GM23338 (cell line): ENCODE results near the gene TERB1. TPM values are rescaled to one million over a fixed set of nuclear protein-coding genes. Genes with fewer than 3 reads are reported as not detected.

Experiments
- ATAC-seq: fragments of 200-7000 bp; cut with Tn5 transposase; 3 replicates; pipeline ENCODE4 v1.9.1; 2020
- DNase-seq: peaks from one replicate; pipeline ENCODE4 v3.0.0-alpha.2; 2015; ENCODE audit warnings: low spot score
- H2AFZ ChIP-seq: fragments of 200-600 bp; sonication (generic); 2 replicates; pipeline ENCODE4 v1.8.0; 2016; ENCODE audit warnings: antibody characterized with exemption, mild to moderate bottlenecking, moderate library complexity
- H3F3A ChIP-seq: fragments of 200-600 bp; sonication (generic); replicated peaks from 2 replicates; pipeline ENCODE4 v1.8.0; 2017; ENCODE audit warnings: antibody characterized with exemption, mixed run types, low read depth
- H3K27ac ChIP-seq: fragments of 200-600 bp; sonication (generic); 2 replicates; pipeline ENCODE4 v1.6.1; 2016; ENCODE audit warnings: low read depth
- H3K27me3 ChIP-seq: fragments of 200-600 bp; sonication (generic); 2 replicates; pipeline ENCODE4 v1.8.0; 2016; ENCODE audit warnings: mild to moderate bottlenecking, mixed run types, moderate library complexity; ENCODE audit not compliant: insufficient read depth
- H3K36me3 ChIP-seq: fragments of 200-600 bp; sonication (generic); 2 replicates; pipeline ENCODE4 v1.8.0; 2016; ENCODE audit warnings: mild to moderate bottlenecking; ENCODE audit not compliant: insufficient read depth
- H3K4me1 ChIP-seq: fragments of 200-600 bp; sonication (generic); 2 replicates; pipeline ENCODE4 v1.8.0; 2016; ENCODE audit warnings: mild to moderate bottlenecking, moderate library complexity; ENCODE audit not compliant: insufficient read depth
- H3K4me2 ChIP-seq: fragments of 200-600 bp; sonication (generic); 2 replicates; pipeline ENCODE4 v1.7.1; 2017; ENCODE audit warnings: mixed run types
- H3K4me3 ChIP-seq: fragments of 200-600 bp; sonication (generic); 2 replicates; pipeline ENCODE4 v1.6.1; 2016; ENCODE audit warnings: mixed run types
- H3K79me2 ChIP-seq: fragments of 200-600 bp; sonication (generic); replicated peaks from 2 replicates; pipeline ENCODE4 v1.8.0; 2017; ENCODE audit warnings: mild to moderate bottlenecking; ENCODE audit not compliant: insufficient read depth
- H3K9me2 ChIP-seq: fragments of 200-600 bp; sonication (generic); 2 replicates; pipeline ENCODE4 v1.8.0; 2017; ENCODE audit not compliant: insufficient read depth
- H4K20me1 ChIP-seq: fragments of 200-600 bp; sonication (generic); replicated peaks from 2 replicates; pipeline ENCODE4 v1.8.0; 2017; ENCODE audit warnings: mild to moderate bottlenecking; ENCODE audit not compliant: insufficient read depth
- H3K27ac Mint-ChIP-seq: 2 replicates; pipeline ENCODE4 v1.8.0; 2020; ENCODE audit warnings: inconsistent platforms, mild to moderate bottlenecking, moderate library complexity, mixed read lengths
- H3K27me3 Mint-ChIP-seq: 3 replicates; pipeline ENCODE4 v1.8.0; 2022; ENCODE audit warnings: low read depth, mild to moderate bottlenecking, moderate library complexity, mixed read lengths, inconsistent platforms; ENCODE audit not compliant: insufficient read depth, poor library complexity
- H3K36me3 Mint-ChIP-seq: 3 replicates; pipeline ENCODE4 v1.8.0; 2021; ENCODE audit warnings: low read depth, mild to moderate bottlenecking, inconsistent platforms, moderate library complexity, mixed read lengths
- H3K4me1 Mint-ChIP-seq: 3 replicates; pipeline ENCODE4 v1.8.0; 2020; ENCODE audit warnings: mild to moderate bottlenecking, inconsistent platforms, mixed read lengths
- H3K4me3 Mint-ChIP-seq: 3 replicates; pipeline ENCODE4 v1.8.0; 2021; ENCODE audit warnings: moderate library complexity, mild to moderate bottlenecking, inconsistent platforms, mixed read lengths
- H3K9me3 Mint-ChIP-seq: 3 replicates; pipeline ENCODE4 v1.8.0; 2020; ENCODE audit warnings: moderate library complexity, mild to moderate bottlenecking, inconsistent platforms, mixed read lengths
- CREB1 ChIP-seq: fragments of 250-450 bp; sonication (Bioruptor Pico); IDR thresholded peaks from 2 replicates; pipeline ENCODE4 v1.5.0; 2020; ENCODE audit warnings: low read depth, mild to moderate bottlenecking, moderate library complexity
- NANOG ChIP-seq: IDR thresholded peaks from 2 replicates; pipeline ENCODE4 v1.6.1; 2016; ENCODE audit warnings: antibody characterized with exemption, borderline replicate concordance
- STAT1 ChIP-seq: IDR thresholded peaks from one replicate; pipeline ENCODE4 v1.6.1; 2016; ENCODE audit warnings: antibody characterized with exemption; ENCODE audit not compliant: unreplicated experiment
- polyA plus RNA-seq: library from polyadenylated mRNA; unstranded; fragments of >200 nt; fragmentation: Nextera tagmentation; extraction: Ambion mirVana; gene quantifications from 2 replicates; pipeline ENCODE4 v1.2.1, GENCODE V29; 2016
- total RNA-seq: library from RNA; depleted of rRNA; stranded (reverse); fragments of >200 nt; shearing (Covaris generic); gene quantifications from 2 replicates; pipeline ENCODE4 v1.2.3, GENCODE V29; 2014
- TF ChIP-seq, protein P1 (sequence below): fragments of 250-450 bp; sonication (Bioruptor Pico); IDR thresholded peaks from 2 replicates; pipeline ENCODE4 v1.5.0; 2020; ENCODE audit warnings: mild to moderate bottlenecking, moderate library complexity
- TF ChIP-seq, protein P2 (sequence below): IDR thresholded peaks from 2 replicates; pipeline ENCODE4 v1.6.1; 2016; ENCODE audit warnings: antibody characterized with exemption

The TERB1 gene
- total and polyA plus RNA-seq, 2 experiments from 2014 or later: not detected

- TF ChIP-seq, protein P1, sequence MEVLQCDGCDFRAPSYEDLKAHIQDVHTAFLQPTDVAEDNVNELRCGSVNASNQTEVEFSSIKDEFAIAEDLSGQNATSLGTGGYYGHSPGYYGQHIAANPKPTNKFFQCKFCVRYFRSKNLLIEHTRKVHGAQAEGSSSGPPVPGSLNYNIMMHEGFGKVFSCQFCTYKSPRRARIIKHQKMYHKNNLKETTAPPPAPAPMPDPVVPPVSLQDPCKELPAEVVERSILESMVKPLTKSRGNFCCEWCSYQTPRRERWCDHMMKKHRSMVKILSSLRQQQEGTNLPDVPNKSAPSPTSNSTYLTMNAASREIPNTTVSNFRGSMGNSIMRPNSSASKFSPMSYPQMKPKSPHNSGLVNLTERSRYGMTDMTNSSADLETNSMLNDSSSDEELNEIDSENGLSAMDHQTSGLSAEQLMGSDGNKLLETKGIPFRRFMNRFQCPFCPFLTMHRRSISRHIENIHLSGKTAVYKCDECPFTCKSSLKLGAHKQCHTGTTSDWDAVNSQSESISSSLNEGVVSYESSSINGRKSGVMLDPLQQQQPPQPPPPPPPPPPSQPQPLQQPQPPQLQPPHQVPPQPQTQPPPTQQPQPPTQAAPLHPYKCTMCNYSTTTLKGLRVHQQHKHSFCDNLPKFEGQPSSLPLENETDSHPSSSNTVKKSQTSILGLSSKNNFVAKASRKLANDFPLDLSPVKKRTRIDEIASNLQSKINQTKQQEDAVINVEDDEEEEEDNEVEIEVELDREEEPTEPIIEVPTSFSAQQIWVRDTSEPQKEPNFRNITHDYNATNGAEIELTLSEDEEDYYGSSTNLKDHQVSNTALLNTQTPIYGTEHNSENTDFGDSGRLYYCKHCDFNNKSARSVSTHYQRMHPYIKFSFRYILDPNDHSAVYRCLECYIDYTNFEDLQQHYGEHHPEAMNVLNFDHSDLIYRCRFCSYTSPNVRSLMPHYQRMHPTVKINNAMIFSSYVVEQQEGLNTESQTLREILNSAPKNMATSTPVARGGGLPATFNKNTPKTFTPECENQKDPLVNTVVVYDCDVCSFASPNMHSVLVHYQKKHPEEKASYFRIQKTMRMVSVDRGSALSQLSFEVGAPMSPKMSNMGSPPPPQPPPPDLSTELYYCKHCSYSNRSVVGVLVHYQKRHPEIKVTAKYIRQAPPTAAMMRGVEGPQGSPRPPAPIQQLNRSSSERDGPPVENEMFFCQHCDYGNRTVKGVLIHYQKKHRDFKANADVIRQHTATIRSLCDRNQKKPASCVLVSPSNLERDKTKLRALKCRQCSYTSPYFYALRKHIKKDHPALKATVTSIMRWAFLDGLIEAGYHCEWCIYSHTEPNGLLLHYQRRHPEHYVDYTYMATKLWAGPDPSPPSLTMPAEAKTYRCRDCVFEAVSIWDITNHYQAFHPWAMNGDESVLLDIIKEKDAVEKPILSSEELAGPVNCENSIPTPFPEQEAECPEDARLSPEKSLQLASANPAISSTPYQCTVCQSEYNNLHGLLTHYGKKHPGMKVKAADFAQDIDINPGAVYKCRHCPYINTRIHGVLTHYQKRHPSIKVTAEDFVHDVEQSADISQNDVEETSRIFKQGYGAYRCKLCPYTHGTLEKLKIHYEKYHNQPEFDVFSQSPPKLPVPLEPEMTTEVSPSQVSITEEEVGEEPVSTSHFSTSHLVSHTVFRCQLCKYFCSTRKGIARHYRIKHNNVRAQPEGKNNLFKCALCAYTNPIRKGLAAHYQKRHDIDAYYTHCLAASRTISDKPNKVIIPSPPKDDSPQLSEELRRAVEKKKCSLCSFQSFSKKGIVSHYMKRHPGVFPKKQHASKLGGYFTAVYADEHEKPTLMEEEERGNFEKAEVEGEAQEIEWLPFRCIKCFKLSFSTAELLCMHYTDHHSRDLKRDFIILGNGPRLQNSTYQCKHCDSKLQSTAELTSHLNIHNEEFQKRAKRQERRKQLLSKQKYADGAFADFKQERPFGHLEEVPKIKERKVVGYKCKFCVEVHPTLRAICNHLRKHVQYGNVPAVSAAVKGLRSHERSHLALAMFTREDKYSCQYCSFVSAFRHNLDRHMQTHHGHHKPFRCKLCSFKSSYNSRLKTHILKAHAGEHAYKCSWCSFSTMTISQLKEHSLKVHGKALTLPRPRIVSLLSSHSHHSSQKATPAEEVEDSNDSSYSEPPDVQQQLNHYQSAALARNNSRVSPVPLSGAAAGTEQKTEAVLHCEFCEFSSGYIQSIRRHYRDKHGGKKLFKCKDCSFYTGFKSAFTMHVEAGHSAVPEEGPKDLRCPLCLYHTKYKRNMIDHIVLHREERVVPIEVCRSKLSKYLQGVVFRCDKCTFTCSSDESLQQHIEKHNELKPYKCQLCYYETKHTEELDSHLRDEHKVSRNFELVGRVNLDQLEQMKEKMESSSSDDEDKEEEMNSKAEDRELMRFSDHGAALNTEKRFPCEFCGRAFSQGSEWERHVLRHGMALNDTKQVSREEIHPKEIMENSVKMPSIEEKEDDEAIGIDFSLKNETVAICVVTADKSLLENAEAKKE: no peak
These were observed 44.9 kb upstream of the TERB1 start (continued) for GRCh38 chr16:66846266-66846665.

DNA sequence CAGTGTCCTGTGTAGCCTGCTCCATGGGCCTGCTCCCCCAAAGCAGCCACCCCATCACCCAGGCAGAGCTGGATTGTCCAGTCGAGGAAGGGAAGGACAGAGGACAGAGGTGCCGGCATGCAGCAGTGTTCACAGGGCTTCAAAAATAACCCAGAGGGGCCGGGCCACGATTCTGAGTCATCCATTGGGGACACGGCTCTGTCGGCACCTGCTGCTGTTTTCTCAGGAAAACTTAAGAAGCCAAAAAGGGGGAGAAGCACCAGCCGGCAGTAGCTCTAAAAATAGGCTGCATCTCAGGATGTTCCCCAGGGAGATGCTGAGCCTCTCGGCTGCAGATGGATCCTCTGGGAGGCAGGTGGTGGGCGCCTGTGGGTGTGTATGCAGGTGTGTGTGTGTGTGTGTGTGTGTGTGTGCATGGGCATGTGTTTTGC lies 44.4 kb upstream of the TERB1 start:
- Mint-ChIP-seq H3K36me3 (no peaks in the 10 kb centered on the region), H3K27me3 (peaks cover 40% of the 10 kb centered on the region), H3K4me1 (peaks cover 16% of the 10 kb centered on the region), H3K9me3 (no peaks in the 10 kb centered on the region; the same call in 2 of the 3 replicates), H3K4me3 (peak overlapping the region; percentile 76; the same call in 2 of the 3 replicates), H3K27ac (no peak overlapping the region)
- no peak for TF ChIP-seq NANOG
- TF ChIP-seq STAT1: no peak
- no peak for TF ChIP-seq CREB1
- TF ChIP-seq, protein P2, sequence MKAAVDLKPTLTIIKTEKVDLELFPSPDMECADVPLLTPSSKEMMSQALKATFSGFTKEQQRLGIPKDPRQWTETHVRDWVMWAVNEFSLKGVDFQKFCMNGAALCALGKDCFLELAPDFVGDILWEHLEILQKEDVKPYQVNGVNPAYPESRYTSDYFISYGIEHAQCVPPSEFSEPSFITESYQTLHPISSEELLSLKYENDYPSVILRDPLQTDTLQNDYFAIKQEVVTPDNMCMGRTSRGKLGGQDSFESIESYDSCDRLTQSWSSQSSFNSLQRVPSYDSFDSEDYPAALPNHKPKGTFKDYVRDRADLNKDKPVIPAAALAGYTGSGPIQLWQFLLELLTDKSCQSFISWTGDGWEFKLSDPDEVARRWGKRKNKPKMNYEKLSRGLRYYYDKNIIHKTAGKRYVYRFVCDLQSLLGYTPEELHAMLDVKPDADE: no peak
- no peak overlapping the region for H2AFZ ChIP-seq
- H3K27me3 ChIP-seq: peaks cover 51% of the 10 kb centered on the region
- H3F3A ChIP-seq: 0 out of 2 replicates have a peak, but pooled peaks cover 6% of the 10 kb centered on the region
- H3K4me3 ChIP-seq: no peak overlapping the region
- no peaks in the 10 kb centered on the region for H3K36me3 ChIP-seq
- DNase-seq: no peak
- no peaks in the 10 kb centered on the region; the same call in 1 of the 2 replicates for H3K9me2 ChIP-seq
- H3K4me1 ChIP-seq: no peaks in the 10 kb centered on the region; the same call in 1 of the 2 replicates
- H3K4me2 ChIP-seq: peak overlapping the region; percentile 86; the same call in 1 of the 2 replicates
- no peak for ATAC-seq
- no peaks in the 10 kb centered on the region for H4K20me1 ChIP-seq
- H3K79me2 ChIP-seq: no peaks in the 10 kb centered on the region
- H3K27ac ChIP-seq: no peak overlapping the region
